DND-41 (cell line): ENCODE results near the gene FAM135A.

Experiments used
- CTCF ChIP-seq: IDR thresholded peaks from 2 replicates; pipeline ENCODE4 v1.5.1; 2012; ENCODE audit warnings: borderline replicate concordance, low read length, moderate library complexity, mild to moderate bottlenecking; ENCODE audit not compliant: poor library complexity, severe bottlenecking; ENCODE audit errors: extremely low read depth
- EZH2 ChIP-seq: IDR thresholded peaks from 3 replicates; pipeline ENCODE4 v1.6.1; 2012; ENCODE audit warnings: borderline replicate concordance, low read depth, mild to moderate bottlenecking, moderate library complexity, low read length, inconsistent platforms; ENCODE audit not compliant: severe bottlenecking

GRCh38 chr6:70413114-70413991 is at the start of gene FAM135A:
- TF ChIP-seq CTCF = no peak
- TF ChIP-seq EZH2 = no peak
